OCI-LY3 (cell line): ENCODE results near the gene CELF1.

Experiments
- EZH2phosphoT487 ChIP-seq: fragments of 200-600 bp; shearing (Covaris generic); IDR thresholded peaks from 2 replicates; pipeline ENCODE4 v1.6.1; 2018; ENCODE audit warnings: antibody characterized with exemption, mixed run types, low read depth
- TF ChIP-seq, protein P1 (sequence below): fragments of 200-600, 300-600 bp; sonication (generic); IDR thresholded peaks from 2 replicates; pipeline ENCODE4 v1.5.1; 2014; ENCODE audit warnings: antibody characterized with exemption, low read length, low read depth

DNA sequence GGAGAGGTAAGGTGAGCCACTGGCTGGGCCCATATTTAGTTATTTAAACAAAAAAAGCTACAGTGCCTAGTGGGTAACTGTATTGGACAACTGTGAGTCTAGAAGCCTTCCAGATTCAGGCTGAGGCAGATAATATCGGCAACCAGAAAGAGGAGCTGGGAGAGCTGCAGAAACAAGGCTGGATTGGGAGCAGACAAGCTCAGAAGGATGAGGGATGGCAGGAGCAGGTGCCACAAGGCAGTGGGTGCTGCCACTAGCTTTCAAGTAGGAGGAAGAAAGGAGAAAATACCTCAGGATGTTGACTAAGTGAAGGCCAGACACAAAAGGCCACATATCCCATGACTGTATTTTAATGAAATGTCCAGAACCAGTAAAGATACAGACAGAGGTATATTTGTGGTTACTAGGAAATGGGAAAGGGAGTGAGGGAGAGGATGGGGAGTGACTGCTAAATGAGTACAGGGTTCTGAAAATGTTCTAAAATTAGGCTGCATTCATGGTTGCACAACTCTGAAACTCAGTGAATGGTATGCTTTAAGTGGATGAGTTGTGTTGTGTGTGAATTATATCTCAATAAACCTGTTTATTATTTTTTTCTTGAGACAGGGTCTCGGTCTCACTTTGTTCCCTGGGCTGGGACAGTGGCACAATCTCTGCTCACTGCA, 92.2 kb downstream of the CELF1 start:
- no peak for TF ChIP-seq EZH2phosphoT487
- TF ChIP-seq, protein P1, sequence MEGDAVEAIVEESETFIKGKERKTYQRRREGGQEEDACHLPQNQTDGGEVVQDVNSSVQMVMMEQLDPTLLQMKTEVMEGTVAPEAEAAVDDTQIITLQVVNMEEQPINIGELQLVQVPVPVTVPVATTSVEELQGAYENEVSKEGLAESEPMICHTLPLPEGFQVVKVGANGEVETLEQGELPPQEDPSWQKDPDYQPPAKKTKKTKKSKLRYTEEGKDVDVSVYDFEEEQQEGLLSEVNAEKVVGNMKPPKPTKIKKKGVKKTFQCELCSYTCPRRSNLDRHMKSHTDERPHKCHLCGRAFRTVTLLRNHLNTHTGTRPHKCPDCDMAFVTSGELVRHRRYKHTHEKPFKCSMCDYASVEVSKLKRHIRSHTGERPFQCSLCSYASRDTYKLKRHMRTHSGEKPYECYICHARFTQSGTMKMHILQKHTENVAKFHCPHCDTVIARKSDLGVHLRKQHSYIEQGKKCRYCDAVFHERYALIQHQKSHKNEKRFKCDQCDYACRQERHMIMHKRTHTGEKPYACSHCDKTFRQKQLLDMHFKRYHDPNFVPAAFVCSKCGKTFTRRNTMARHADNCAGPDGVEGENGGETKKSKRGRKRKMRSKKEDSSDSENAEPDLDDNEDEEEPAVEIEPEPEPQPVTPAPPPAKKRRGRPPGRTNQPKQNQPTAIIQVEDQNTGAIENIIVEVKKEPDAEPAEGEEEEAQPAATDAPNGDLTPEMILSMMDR = no peak
